H1 (cell line): ENCODE data around the gene MAP1A.

Experiments
- CTCF ChIP-seq, 3 experiments: IDR thresholded peaks; 1 replicate in 2 of 3; 2 replicates in 1 of 3; pipeline versions ENCODE4 v1.5.1 to v1.6.1; 2011; ENCODE audit warnings: low read length in 3 of 3, mild to moderate bottlenecking in 3 of 3, inconsistent platforms in 2 of 3, low read depth in 1 of 3, moderate library complexity in 1 of 3; ENCODE audit not compliant: insufficient read depth in 1 of 3; ENCODE audit errors: control extremely low read depth in 1 of 3
- EZH2 ChIP-seq: fragments of 200-600 bp; sonication (generic); IDR thresholded peaks from 2 replicates; pipeline ENCODE4 v1.7.1; 2012; ENCODE audit warnings: low read depth, mild to moderate bottlenecking, moderate library complexity, low read length, inconsistent platforms; ENCODE audit not compliant: severe bottlenecking

GRCh38 chr15:43527802-43528541 is 10.6 kb downstream of the MAP1A start:
- TF ChIP-seq EZH2 (no peak), CTCF (IDR thresholded peaks at IDR 0.05; ENCODE audit: control extremely low read depth in 1 of 3, insufficient read depth in 1 of 3, low read depth in 1 of 3, low read length in 3 of 3) (no peak)
